Fibroblast of mammary gland (primary cell): Measurements from ENCODE around the gene COTL1.

ENCODE experiments used
- DNase-seq: peaks from one replicate; pipeline ENCODE4 v3.0.0-alpha.2; 2010; ENCODE audit warnings: low read depth
- H3K4me3 ChIP-seq: 2 replicates; pipeline ENCODE4 v1.5.1; 2011; ENCODE audit warnings: low read depth, mild to moderate bottlenecking, low read length, moderate library complexity; ENCODE audit not compliant: control insufficient read depth
- CTCF ChIP-seq: conservative IDR thresholded peaks from 2 replicates; pipeline ENCODE4 v1.5.1; 2011; ENCODE audit warnings: low read depth, low read length, inconsistent platforms; ENCODE audit not compliant: control insufficient read depth, insufficient read depth

COTL1 gene

GRCh38 chr16:84535408-84535807 is 82.5 kb downstream of the COTL1 start:
- no peak for DNase-seq
- TF ChIP-seq CTCF: no peak

GRCh38 chr16:84534815-84535214 is 83.1 kb downstream of the COTL1 start:
- H3K4me3 ChIP-seq: no peak overlapping the region
- no peak for DNase-seq
- TF ChIP-seq CTCF: no peak

More at GRCh38 chr16:84535408-84535807, 82.5 kb downstream of the COTL1 start:
- no peak overlapping the region for H3K4me3 ChIP-seq

GRCh38 chr16:84532855-84533486 is 84.9 kb downstream of the COTL1 start:
- peak; percentile 10 for DNase-seq
- no peak for TF ChIP-seq CTCF

GRCh38 chr16:84532291-84532724 is 85.6 kb downstream of the COTL1 start:
- H3K4me3 ChIP-seq: no peak overlapping the region
- peak; percentile 96 for DNase-seq
- TF ChIP-seq CTCF: no peak

More at GRCh38 chr16:84532855-84533486, 84.9 kb downstream of the COTL1 start:
- H3K4me3 ChIP-seq: no peak overlapping the region

- H3K4me3 ChIP-seq: no peak overlapping the region
- DNase-seq: peak; percentile 8
- no peak for TF ChIP-seq CTCF
Observed at GRCh38 chr16:84531671-84532111, 86.2 kb downstream of the COTL1 start.

- no peak for TF ChIP-seq CTCF
- no peak for DNase-seq
- H3K4me3 ChIP-seq: no peak overlapping the region
Observed at GRCh38 chr16:84530590-84530989, 87.3 kb downstream of the COTL1 start.
